Activated CD8-positive, alpha-beta T cell treated with anti-CD3 and anti-CD28 coated beads for 36 hours (primary cell): Measurements from ENCODE around the gene CNBD2. TPM values are rescaled to one million over a fixed set of nuclear protein-coding genes. Genes with fewer than 3 reads are reported as not detected.

Source experiments
- ATAC-seq: fragments of 200-7000 bp; cut with Tn5 transposase; one replicate; pipeline ENCODE4 v1.10.0; 2021; ENCODE audit warnings: mild to moderate bottlenecking, moderate library complexity
- CTCF ChIA-PET: fragments of 350-600 bp; sonication (Branson Sonifier 250); formaldehyde crosslinking; loops from one replicate; lab custom pipeline; 2021; ENCODE audit warnings: antibody characterized with exemption; lab: Charles Lee
- POLR2A ChIA-PET: fragments of 350-600 bp; sonication (Branson Sonifier 250); formaldehyde crosslinking; loops from one replicate; lab custom pipeline; 2021; ENCODE audit warnings: antibody characterized with exemption; lab: Charles Lee
- DNase-seq: peaks from one replicate; pipeline ENCODE4 v3.0.0-alpha.2; 2020
- H3K27ac Mint-ChIP-seq: one replicate; pipeline ENCODE4 v1.8.0; 2021; ENCODE audit warnings: mild to moderate bottlenecking, mixed read lengths
- H3K27me3 Mint-ChIP-seq: one replicate; pipeline ENCODE4 v1.8.0; 2021; ENCODE audit warnings: mixed read lengths
- H3K36me3 Mint-ChIP-seq: one replicate; pipeline ENCODE4 v1.8.0; 2021; ENCODE audit warnings: low read depth, mixed read lengths
- H3K4me1 Mint-ChIP-seq: one replicate; pipeline ENCODE4 v1.8.0; 2021; ENCODE audit warnings: low read depth, mixed read lengths
- H3K4me3 Mint-ChIP-seq: one replicate; pipeline ENCODE4 v1.8.0; 2021; ENCODE audit warnings: mild to moderate bottlenecking, moderate library complexity, mixed read lengths
- H3K9me3 Mint-ChIP-seq: one replicate; pipeline ENCODE4 v1.8.0; 2021; ENCODE audit warnings: mixed read lengths
- intact Hi-C: fragments of 100-400 bp; cut with micrococcal nuclease; formaldehyde crosslinking; loops from one replicate; pipeline ENCODE4 v1.10.0; 2022
- total RNA-seq, 2 experiments: library from RNA; stranded (reverse); gene quantifications; one replicate each; pipeline ENCODE4 v1.2.3, GENCODE V29; 2021
- TF ChIP-seq, protein P1 (sequence below): fragments of 200-600 bp; IDR thresholded peaks from one replicate; pipeline ENCODE4 v1.8.0; 2022; ENCODE audit warnings: antibody characterized with exemption, mild to moderate bottlenecking

The CNBD2 gene
- total RNA-seq, 2 experiments from 2014 or later, result 4.9 to 6.1 TPM

DNA sequence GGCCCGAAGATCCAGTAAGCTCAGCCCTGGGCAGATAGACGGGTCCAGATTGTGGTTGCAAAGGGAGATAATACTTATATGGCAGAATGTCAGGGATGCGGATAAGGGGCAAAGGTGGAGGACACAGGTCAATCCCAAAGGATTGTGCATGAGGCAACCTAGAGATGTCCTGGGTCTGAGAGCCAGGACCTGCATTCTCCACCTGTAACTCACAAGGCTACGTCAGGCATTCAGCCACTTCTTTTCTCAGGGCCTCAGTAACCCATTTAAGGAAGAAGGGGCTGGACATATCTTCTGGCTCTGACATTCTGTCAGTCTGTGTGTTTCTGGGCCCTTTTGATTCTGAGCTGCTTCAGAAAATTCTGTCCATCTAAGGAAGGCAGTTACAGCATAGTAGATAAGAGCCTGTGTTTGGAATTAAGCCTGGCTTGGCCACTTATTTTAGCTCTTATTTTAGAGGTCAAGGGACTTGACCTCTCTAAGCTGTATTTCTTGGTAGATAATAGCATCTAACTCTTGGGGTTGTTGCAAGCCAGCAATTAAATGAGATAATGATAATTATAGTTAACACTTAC, 40.2 kb downstream of the CNBD2 start:
- POLR2A ChIA-PET, result interaction anchor here (0.7 kb wide), 1 partner anchor 1012 kb away, joined by 3 read pairs; no protein-coding TSS in a partner anchor
- no peak overlapping the region for H3K4me3 Mint-ChIP-seq

DNA sequence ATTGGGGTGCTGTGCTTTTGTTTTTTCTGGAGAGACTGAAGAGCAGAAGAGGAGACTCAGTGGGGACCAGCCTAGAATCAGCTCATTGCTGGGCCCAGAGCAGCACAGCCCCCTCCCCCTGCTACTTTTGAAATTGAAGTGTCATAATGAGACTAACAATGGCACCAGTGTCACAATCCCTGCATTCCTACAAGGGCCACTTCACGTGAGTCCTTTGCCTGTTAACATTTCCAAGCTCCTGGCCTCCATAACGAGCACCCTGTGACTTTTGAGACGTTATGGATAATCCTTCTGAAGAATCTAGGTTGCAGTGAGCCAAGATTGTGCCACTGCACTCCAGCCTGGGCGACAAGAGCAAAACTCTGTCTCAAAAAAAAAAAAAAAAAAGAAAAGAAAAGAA, 41.7 kb downstream of the CNBD2 start:
- TF ChIP-seq, protein P1, sequence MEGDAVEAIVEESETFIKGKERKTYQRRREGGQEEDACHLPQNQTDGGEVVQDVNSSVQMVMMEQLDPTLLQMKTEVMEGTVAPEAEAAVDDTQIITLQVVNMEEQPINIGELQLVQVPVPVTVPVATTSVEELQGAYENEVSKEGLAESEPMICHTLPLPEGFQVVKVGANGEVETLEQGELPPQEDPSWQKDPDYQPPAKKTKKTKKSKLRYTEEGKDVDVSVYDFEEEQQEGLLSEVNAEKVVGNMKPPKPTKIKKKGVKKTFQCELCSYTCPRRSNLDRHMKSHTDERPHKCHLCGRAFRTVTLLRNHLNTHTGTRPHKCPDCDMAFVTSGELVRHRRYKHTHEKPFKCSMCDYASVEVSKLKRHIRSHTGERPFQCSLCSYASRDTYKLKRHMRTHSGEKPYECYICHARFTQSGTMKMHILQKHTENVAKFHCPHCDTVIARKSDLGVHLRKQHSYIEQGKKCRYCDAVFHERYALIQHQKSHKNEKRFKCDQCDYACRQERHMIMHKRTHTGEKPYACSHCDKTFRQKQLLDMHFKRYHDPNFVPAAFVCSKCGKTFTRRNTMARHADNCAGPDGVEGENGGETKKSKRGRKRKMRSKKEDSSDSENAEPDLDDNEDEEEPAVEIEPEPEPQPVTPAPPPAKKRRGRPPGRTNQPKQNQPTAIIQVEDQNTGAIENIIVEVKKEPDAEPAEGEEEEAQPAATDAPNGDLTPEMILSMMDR, result no peak
- ChIA-PET CTCF (interaction anchor here (1.4 to 6.6 kb wide), 2 partner anchors 15 to 17 kb away, joined by 5 to 25 read pairs; no protein-coding TSS in a partner anchor), POLR2A (interaction anchor here (0.8 kb wide), 1 partner anchor 11 kb away, joined by 3 read pairs; no protein-coding TSS in a partner anchor)
- DNase-seq (no peak), ATAC-seq (no peak)
- intact Hi-C loops, result no loop called here
- Mint-ChIP-seq H3K4me1 (no peaks in the 10 kb centered on the region), H3K9me3 (no peaks in the 10 kb centered on the region), H3K27ac (no peak overlapping the region), H3K36me3 (no peaks in the 10 kb centered on the region), H3K4me3 (no peak overlapping the region), H3K27me3 (no peaks in the 10 kb centered on the region)

More for the DNA sequence above, 40.2 kb downstream of the CNBD2 start:
- no peaks in the 10 kb centered on the region for H3K4me1 Mint-ChIP-seq
- ATAC-seq, result no peak
- CTCF ChIA-PET, result interaction anchor here (1.2 to 6.6 kb wide), 5 partner anchors 14 to 194 kb away, joined by 4 to 25 read pairs (median 7); no protein-coding TSS in a partner anchor
- no peaks in the 10 kb centered on the region for H3K27me3 Mint-ChIP-seq
- peaks cover 6% of the 10 kb centered on the region for H3K9me3 Mint-ChIP-seq
- no peak for DNase-seq
- no peaks in the 10 kb centered on the region for H3K36me3 Mint-ChIP-seq
- intact Hi-C loops, result no loop called here
- no peak overlapping the region for H3K27ac Mint-ChIP-seq
- TF ChIP-seq, protein P1, result no peak

GRCh38 chr20:36010825-36011224, 42.4 kb downstream of the CNBD2 start:
- Mint-ChIP-seq H3K27ac (no peak overlapping the region), H3K36me3 (no peaks in the 10 kb centered on the region), H3K4me1 (no peaks in the 10 kb centered on the region), H3K27me3 (no peaks in the 10 kb centered on the region), H3K4me3 (no peak overlapping the region), H3K9me3 (no peaks in the 10 kb centered on the region)
- ChIA-PET CTCF (interaction anchor here (6.6 kb wide), 1 partner anchor 18 kb away, joined by 25 read pairs; no protein-coding TSS in a partner anchor), POLR2A (no interaction called here)
- intact Hi-C loops, result no loop called here
- ATAC-seq (no peak), DNase-seq (no peak)
- TF ChIP-seq, protein P1, result no peak

GRCh38 chr20:36015806-36016403, 47.5 kb downstream of the CNBD2 start:
- intact Hi-C loops, result no loop called here
- peaks cover 2% of the 10 kb centered on the region for H3K27me3 Mint-ChIP-seq
- H3K27ac Mint-ChIP-seq, result no peak overlapping the region
- H3K4me1 Mint-ChIP-seq, result no peaks in the 10 kb centered on the region
- TF ChIP-seq, protein P1, result no peak
- no peaks in the 10 kb centered on the region for H3K36me3 Mint-ChIP-seq
- no peak for DNase-seq
- no peak overlapping the region for H3K4me3 Mint-ChIP-seq
- no peak for ATAC-seq
- no peaks in the 10 kb centered on the region for H3K9me3 Mint-ChIP-seq
- POLR2A ChIA-PET, result no interaction called here
- CTCF ChIA-PET, result interaction anchor here (0.6 to 0.7 kb wide), 2 partner anchors 23 to 87 kb away, joined by 3 read pairs; no protein-coding TSS in a partner anchor
